NT2/D1 (cell line): ENCODE measurements around the gene KRTAP5-10.
"Not testable (repeated sequence)": the region's sequence is repeated elsewhere in the genome, so short reads cannot be mapped to it uniquely, and the experiment has no call there.

Source experiments
- DNase-seq: peaks from one replicate; pipeline ENCODE4 v3.0.0-alpha.2; 2011; ENCODE audit warnings: low read depth, low spot score
- H3K27me3 ChIP-seq: 2 replicates; pipeline ENCODE4 v1.6.0; 2011; ENCODE audit warnings: mild to moderate bottlenecking; ENCODE audit not compliant: insufficient read length, insufficient read depth
- H3K36me3 ChIP-seq: 2 replicates; pipeline ENCODE4 v1.6.1; 2011; ENCODE audit warnings: mild to moderate bottlenecking, low read length, mixed read lengths; ENCODE audit not compliant: insufficient read depth, insufficient read length
- H3K4me1 ChIP-seq: 2 replicates; pipeline ENCODE4 v1.5.1; 2011; ENCODE audit not compliant: insufficient read depth, insufficient read length
- H3K4me3 ChIP-seq: 2 replicates; pipeline ENCODE4 v1.5.1; 2011; ENCODE audit warnings: low read depth; ENCODE audit not compliant: insufficient read length
- H3K9ac ChIP-seq: 2 replicates; pipeline ENCODE4 v1.6.0; 2011; ENCODE audit warnings: low read depth; ENCODE audit not compliant: insufficient read length
- H3K9me3 ChIP-seq: 2 replicates; pipeline ENCODE4 v1.5.1; 2011; ENCODE audit warnings: mild to moderate bottlenecking, low read length; ENCODE audit not compliant: insufficient read depth
- SUZ12 ChIP-seq: IDR thresholded peaks from 2 replicates; pipeline ENCODE4 v1.6.1; 2011; ENCODE audit not compliant: insufficient read length, insufficient read depth; ENCODE audit errors: extremely low read depth
- YY1 ChIP-seq: IDR thresholded peaks from 2 replicates; pipeline ENCODE4 v1.6.1; 2011; ENCODE audit not compliant: insufficient read length, insufficient read depth
- ZNF274 ChIP-seq: IDR thresholded peaks from 2 replicates; pipeline ENCODE4 v1.6.1; 2011; ENCODE audit warnings: mild to moderate bottlenecking, low read depth, low read length

KRTAP5-10 gene

DNA sequence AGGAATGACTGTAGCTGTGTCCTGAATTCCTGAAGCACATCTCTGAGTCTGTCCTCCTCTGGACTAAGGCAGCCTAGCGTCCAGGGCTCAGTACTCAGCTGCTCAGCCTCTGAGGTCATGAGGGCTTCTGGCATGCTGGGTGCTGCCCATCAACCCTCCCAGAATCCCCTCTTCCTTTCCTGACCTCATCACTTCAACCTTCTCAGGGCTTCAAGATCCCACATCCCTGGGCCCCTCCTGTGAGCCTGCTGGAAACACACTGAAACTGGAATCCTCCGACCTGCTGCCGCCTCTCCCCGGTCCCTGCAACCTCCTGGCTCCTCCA lies 26.7 kb upstream of the KRTAP5-10 start:
- no peak for DNase-seq
- Histone ChIP-seq H3K4me3 (no peak overlapping the region), H3K4me1 (peaks cover 6% of the 10 kb centered on the region)

DNA sequence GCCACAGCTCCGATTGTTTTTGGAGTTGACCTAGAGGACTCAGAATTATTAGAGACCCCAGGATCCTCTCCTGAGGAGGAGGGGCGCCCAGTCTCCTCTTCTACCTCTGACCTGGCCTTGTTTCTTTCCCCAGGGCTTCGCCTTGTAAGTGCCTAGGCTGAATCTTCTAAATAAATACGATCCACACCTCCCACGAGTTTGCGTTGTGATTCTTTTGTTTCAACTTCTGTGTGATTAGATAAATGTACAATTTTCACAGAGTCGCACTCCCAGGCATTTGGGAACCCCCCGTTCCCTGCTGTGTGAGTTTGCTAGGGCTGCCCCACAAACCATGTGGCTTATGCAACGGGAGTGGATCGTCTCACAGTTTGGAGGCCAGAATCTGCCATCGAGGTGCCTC lies 26.3 kb upstream of the KRTAP5-10 start:
- Histone ChIP-seq H3K27me3 (no peaks in the 10 kb centered on the region), H3K9ac (no peak overlapping the region), H3K9me3 (no peaks in the 10 kb centered on the region; the same call in 1 of the 2 replicates), H3K4me1 (peaks cover 6% of the 10 kb centered on the region), H3K36me3 (no peaks in the 10 kb centered on the region), H3K4me3 (no peak overlapping the region)
- TF ChIP-seq ZNF274 (no peak), YY1 (no peak), SUZ12 (no peak)
- no peak for DNase-seq

More for the DNA sequence above, 26.7 kb upstream of the KRTAP5-10 start:
- H3K36me3 ChIP-seq = no peaks in the 10 kb centered on the region
- no peak overlapping the region for H3K9ac ChIP-seq
- H3K9me3 ChIP-seq = no peaks in the 10 kb centered on the region; the same call in 1 of the 2 replicates
- no peaks in the 10 kb centered on the region for H3K27me3 ChIP-seq
- TF ChIP-seq YY1 = no peak
- no peak for TF ChIP-seq SUZ12
- no peak for TF ChIP-seq ZNF274

DNA sequence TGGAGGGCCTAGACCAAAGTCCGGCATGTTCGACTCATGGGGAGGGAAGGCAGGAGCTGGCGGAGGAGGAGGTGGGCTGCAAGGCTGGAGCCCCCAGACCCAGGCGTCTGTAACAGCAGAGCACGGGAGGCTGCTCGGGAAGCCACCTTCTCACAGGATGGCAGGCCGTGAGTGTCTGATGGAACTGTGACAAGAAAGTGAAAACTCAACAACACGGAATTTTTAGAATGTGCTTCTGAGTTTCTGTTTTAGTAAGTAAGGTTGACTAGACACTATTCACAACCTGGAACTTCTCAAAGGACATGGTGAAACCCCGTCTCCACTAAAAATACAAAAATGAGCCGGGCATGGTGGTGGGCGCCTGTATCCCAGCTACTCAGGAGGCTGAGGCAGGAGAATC lies 25.4 kb upstream of the KRTAP5-10 start:
- H3K9me3 ChIP-seq, H3K9ac ChIP-seq, H3K4me3 ChIP-seq, H3K4me1 ChIP-seq, H3K27me3 ChIP-seq, H3K36me3 ChIP-seq, DNase-seq: not testable (repeated sequence)

DNA sequence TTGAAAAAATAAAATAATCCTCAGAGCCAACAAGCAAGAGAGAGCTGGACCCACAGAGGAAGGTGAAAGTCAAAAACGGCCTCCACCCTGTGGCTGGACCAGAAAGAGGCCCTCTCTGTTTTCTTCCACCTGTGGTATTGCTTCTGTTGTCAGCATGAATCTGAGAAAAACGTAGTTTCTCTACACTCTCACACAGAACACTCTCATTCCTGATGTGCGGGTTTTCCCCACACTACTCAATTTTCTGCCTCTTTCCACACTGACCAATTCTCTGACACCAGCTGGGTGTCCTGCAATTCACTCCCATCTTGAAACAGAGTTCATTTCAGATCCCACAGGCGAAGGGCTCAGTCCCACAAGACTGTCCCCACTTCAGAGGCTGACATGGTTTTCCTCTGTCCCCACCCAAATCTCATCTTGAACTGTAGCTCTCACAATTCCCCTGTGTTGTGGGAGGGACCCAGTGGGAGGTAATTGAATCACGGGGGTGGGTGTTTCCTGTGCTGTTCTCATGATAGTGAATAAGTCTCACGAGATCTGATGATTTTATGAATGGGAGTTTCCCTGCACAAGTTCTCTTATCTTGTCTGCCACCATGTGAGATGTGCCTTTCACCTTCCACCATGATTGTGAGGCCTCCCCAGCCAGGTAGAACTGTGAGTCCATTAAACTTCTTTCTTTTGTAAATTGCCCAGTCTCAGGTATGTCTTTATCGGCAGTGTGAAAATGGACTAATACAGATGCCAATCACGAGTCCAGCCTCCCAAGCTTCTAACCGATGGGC lies 24.6 kb upstream of the KRTAP5-10 start:
- not testable (repeated sequence) for H3K9me3 ChIP-seq, DNase-seq, H3K36me3 ChIP-seq, H3K4me3 ChIP-seq, H3K27me3 ChIP-seq, H3K4me1 ChIP-seq, H3K9ac ChIP-seq

DNA sequence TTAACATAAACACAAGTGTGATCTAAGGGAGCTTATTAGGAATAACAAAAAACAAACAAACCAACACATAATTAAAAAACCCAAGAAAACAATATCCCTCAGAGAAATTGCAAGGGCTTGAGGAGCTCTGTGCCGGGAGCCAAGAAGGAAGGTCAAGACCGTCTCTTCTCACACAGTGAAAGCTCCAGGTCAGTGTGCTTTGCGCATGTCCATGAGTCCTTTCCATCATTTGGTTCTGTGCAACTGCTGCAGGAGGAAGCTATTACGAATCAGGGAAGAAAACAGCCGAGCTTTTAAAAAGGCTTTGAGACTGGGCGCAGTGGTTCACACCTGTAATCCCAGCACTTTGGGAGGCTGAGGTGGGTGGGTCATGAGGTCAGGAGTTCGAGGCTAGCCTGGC lies 23.0 kb upstream of the KRTAP5-10 start:
- peaks cover 6% of the 10 kb centered on the region for H3K4me1 ChIP-seq

DNA sequence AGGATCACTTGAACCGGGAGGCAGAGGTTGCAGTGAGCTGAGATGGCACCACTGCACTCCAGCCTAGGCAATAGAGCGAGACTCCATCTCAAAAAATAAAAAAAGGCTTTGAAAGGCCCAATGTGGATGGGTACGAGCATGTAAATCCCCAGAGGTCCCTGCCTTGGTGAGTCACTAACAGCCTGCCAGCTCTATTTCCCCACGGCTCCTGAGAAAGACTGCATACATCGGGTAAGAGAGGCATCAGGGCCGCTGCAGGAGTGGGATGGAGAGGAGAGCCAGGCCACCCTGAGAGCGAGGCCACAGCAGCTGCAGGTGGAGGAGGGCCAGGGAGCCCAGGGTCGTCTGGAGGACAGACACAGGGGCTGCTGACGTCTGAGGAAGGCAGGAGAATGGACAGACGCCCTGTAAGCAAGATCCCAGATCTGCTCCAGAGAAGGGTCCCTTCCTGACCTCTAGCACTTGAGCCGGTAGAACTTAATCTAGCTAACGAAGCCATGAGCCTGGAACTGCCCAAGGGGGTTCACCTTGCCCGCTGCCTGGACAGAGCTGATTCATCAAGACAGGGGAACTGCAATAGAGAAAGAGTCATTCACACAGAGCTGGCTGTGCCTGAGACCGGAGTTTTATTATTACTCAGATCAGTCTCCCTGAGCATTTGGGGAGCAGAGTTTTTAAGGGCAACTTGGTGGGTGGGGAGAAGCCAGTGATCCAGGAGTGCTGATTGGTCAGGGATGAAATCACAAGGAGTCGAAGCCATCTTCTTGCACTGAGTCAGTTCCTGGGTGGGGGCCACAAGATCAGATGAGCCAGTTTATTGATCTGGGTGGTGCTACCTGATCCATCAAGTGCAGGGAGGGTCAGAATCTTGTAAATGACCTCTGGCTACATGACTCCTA lies 22.2 kb upstream of the KRTAP5-10 start:
- Histone ChIP-seq H3K36me3 (no peaks in the 10 kb centered on the region), H3K9me3 (no peaks in the 10 kb centered on the region; the same call in 1 of the 2 replicates), H3K9ac (no peak overlapping the region), H3K4me1 (peaks cover 6% of the 10 kb centered on the region), H3K27me3 (no peaks in the 10 kb centered on the region), H3K4me3 (no peak overlapping the region)
- TF ChIP-seq SUZ12 (no peak), YY1 (no peak), ZNF274 (no peak)
- no peak for DNase-seq

More for the DNA sequence above, 23.0 kb upstream of the KRTAP5-10 start:
- H3K27me3 ChIP-seq = no peaks in the 10 kb centered on the region
- DNase-seq = no peak
- H3K9ac ChIP-seq = no peak overlapping the region
- no peaks in the 10 kb centered on the region for H3K36me3 ChIP-seq
- H3K4me3 ChIP-seq = no peak overlapping the region
- TF ChIP-seq ZNF274 = no peak
- TF ChIP-seq YY1 = no peak
- TF ChIP-seq SUZ12 = no peak
- no peaks in the 10 kb centered on the region; the same call in 1 of the 2 replicates for H3K9me3 ChIP-seq

DNA sequence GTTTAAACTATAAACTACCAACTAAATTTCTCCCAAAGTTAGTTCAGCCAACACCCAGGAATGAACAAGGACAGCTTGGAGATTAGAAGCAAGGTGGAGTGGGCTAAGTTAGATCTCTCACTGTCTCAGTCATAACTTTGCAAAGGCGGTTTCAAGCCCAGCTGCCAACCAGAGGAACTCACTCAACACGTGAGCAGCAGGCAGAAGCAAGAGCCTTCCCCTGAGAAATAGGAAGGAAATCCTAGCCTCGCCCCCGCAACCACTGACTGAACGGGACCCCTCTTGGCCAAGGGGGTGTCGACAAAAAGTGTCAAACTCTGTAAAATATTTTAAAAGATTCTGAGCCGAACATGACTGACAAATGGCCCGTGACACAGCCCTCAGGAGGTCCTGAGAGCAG lies 21.5 kb upstream of the KRTAP5-10 start:
- no peak for DNase-seq
- H3K36me3 ChIP-seq = no peaks in the 10 kb centered on the region
- TF ChIP-seq YY1 (no peak), SUZ12 (no peak), ZNF274 (no peak)
- H3K27me3 ChIP-seq = no peaks in the 10 kb centered on the region
- H3K4me3 ChIP-seq = no peak overlapping the region
- no peak overlapping the region for H3K9ac ChIP-seq
- H3K4me1 ChIP-seq = peaks cover 2% of the 10 kb centered on the region
- no peaks in the 10 kb centered on the region; the same call in 1 of the 2 replicates for H3K9me3 ChIP-seq
